Measurements from ENCODE around the gene SNRPD3. TPM values are rescaled to one million over a fixed set of nuclear protein-coding genes. Genes with fewer than 3 reads are reported as not detected.

Gene SNRPD3
- total RNA-seq, 1 donor from 2014 or later, result 99.9 TPM

GRCh38 chr22:24565077-24565476, 9.3 kb downstream of the SNRPD3 start:
- intact Hi-C loops (cut with micrococcal nuclease), result no loop called here

DNA sequence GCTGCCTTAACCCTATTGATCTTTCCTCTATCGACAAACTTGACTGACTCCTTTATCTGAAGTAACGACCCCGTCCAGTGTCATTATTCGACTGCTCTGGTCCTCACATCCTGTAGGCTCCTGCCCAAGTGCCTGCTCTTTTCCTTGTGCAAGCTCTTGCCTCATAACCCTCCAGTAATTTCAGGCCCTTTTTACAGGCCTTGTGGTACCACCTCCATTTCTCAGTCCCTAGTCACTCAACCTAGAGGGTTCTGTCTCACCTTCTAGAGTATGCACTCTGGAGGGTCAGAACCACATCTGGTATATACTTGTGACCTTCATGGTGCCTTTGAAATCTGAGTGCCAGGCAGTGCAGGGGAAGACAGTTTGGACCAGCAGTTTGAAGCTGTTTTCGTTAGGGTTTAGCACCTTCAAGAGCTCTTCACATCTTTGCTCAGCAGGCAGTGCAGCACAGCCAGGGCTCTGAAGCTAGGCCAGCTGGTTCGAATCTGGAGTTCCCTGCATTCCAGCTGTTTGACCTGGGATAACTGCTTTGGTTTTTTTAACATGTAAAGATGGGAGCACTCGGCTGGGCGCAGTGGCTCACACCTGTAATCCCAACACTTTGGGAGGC, 11.2 kb downstream of the SNRPD3 start:
- intact Hi-C loops (cut with micrococcal nuclease), result no loop called here

DNA sequence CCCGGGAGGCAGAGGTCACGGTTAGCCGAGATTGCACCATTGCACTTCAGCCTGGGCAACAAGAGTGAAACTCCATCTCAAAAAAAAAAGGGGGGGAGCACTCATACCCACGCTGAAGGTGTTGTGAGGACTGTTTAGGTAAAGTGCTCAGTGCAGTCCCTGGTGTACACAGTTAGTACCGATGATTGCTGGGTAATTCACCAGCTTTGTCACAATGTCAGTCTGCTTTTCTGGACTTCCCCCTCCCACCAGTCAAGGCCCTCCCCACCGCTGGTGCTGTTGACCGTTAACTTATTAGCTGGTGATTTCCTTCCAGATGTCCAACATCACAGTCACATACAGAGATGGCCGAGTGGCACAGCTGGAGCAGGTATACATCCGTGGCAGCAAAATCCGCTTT, 11.9 kb downstream of the SNRPD3 start:
- intact Hi-C loops (cut with micrococcal nuclease), result no loop called here

DNA sequence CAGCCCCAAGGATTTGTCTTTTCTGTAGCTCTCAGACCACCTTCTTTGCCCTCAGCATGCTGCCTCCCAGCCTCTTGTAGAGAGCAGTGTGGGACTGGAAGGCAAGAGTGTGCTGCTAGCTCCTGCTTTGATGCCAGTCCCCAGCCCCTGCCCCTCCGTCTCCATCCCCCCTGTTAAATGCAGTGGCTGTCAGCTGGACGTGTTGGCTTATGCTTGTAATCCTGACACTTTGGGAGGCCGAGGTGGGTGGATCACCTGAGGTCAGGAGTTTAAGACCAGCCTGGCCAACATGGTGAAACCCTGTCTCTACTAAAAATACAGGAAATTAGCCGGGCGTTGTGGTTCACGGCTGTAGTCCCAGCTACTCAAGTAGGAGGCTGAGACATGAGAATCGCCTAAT, 15.5 kb downstream of the SNRPD3 start:
- intact Hi-C loops (cut with micrococcal nuclease), result no loop called here

- intact Hi-C loops (cut with micrococcal nuclease), result no loop called here
Measured at GRCh38 chr22:24576778-24577177, 21.0 kb downstream of the SNRPD3 start.

GRCh38 chr22:24578355-24579257, 22.8 kb downstream of the SNRPD3 start:
- intact Hi-C loops (cut with micrococcal nuclease), result no loop called here

GRCh38 chr22:24579258-24579601, 23.4 kb downstream of the SNRPD3 start:
- intact Hi-C loops (cut with micrococcal nuclease), result no loop called here

DNA sequence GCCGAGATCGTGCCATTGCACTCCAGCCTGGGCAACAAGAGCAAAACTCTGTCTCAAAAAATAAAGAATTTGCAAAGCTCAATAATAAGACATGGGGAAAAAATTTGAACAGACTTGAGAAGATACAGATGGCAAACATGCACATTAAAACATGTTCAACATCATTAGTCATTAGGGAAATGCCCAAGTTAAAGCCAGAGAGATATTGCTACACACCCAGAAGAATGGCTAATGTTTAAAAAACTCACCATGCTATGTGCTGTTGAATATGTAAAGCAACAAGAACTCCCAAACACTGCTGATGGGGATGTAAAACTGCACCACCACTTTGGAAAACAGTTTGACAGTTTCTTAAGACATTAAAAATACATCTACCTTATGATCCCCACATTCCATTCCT, 24.5 kb downstream of the SNRPD3 start:
- intact Hi-C loops (cut with micrococcal nuclease), result loop anchor here (10.0 kb wide), 1 partner anchor 55 kb away; no protein-coding TSS in a partner anchor

GRCh38 chr22:24582056-24582814, 26.4 kb downstream of the SNRPD3 start:
- intact Hi-C loops (cut with micrococcal nuclease), result loop anchor here (10.0 kb wide), 1 partner anchor 57 kb away; no protein-coding TSS in a partner anchor

DNA sequence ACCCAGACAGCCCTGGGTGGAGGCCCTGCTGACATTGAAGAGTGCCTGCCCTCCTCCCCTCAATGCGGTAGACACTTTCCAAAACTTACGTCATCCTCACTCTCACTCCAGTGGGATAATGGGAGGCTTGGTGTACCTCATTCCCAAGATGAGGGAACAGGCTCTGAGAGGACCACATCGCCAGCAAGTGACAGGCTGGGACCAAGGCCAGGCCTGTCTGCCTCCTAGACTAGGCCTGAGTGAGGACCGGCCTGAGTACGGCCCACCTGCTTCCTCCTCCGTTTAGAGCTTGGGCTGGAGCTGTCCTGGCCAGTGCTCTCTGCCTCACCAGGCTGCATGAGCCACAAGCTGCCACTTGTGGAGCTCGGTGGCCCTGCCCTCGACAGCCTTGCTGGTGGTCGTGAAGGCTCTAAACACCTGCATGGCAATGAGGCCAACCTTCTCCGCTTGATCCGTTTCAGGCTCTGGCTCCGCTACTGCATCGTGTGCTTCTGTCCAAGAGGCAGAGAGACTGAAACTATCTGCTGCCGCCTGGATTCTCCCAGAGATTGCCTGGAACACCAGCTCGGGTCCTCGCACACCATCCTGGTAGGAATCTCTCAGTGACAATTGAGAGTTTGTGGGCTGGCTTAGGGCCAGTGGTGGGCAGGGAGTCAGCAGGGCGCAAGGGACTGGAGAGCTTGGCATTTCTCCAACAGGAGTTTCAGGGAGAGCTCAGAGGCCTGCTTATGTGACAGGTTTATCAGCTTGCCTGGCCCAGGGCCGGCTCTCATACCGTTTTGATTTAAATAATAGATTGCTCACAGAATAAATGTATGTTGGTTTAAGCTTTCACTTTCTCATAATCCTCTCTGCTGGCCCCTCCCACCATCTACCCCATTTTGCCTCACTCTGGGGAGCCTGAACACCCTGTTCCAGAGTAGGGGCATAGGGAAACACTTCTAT, 27.7 kb downstream of the SNRPD3 start:
- intact Hi-C loops (cut with micrococcal nuclease), result loop anchor here (10.0 kb wide), 1 partner anchor 59 kb away; no protein-coding TSS in a partner anchor

- intact Hi-C loops (cut with micrococcal nuclease), result loop anchor here (10.0 kb wide), 1 partner anchor 59 kb away; no protein-coding TSS in a partner anchor
Measured at GRCh38 chr22:24584166-24584790, 28.5 kb downstream of the SNRPD3 start.

DNA sequence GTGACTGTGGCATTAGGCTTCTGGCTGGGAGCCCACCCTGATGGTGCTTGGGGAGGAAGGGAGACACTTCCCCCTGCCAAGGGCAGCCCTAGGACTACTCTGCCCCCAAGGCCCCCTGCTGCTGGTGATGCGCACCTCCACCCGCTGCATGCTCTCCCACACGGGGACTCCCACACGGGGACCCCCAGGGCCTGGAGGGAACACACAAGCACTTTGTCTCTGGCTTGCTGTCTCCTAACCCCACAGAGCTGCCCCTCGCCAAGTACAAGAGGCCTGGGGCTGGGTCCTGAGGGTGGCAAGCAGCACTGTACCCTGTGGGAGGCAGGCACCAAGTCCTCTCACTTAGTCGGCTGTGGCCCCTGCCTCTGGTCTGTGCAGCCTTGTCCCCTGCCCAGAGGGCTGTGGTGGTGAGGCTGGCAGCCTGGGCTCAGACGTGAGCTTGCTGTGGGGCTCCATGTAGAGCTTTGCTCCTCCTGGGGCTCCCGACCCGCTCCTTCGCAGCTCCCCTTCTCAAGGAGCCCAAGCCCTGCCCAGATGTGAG, 29.1 kb downstream of the SNRPD3 start:
- intact Hi-C loops (cut with micrococcal nuclease), result loop anchor here (10.0 kb wide), 1 partner anchor 60 kb away; no protein-coding TSS in a partner anchor

- intact Hi-C loops (cut with micrococcal nuclease), result loop anchor here (10.0 kb wide), 1 partner anchor 61 kb away; no protein-coding TSS in a partner anchor
Measured at GRCh38 chr22:24585461-24585860, 29.7 kb downstream of the SNRPD3 start.

GRCh38 chr22:24585927-24586546, 30.2 kb downstream of the SNRPD3 start:
- intact Hi-C loops (cut with micrococcal nuclease), result loop anchor here (10.0 kb wide), 1 partner anchor 61 kb away; no protein-coding TSS in a partner anchor

GRCh38 chr22:24587251-24587650, 31.5 kb downstream of the SNRPD3 start:
- intact Hi-C loops (cut with micrococcal nuclease), result loop anchor here (10.0 kb wide), 1 partner anchor 62 kb away; no protein-coding TSS in a partner anchor

GRCh38 chr22:24587948-24588347, 32.1 kb downstream of the SNRPD3 start:
- intact Hi-C loops (cut with micrococcal nuclease), result loop anchor here (10.0 kb wide), 1 partner anchor 63 kb away; no protein-coding TSS in a partner anchor

DNA sequence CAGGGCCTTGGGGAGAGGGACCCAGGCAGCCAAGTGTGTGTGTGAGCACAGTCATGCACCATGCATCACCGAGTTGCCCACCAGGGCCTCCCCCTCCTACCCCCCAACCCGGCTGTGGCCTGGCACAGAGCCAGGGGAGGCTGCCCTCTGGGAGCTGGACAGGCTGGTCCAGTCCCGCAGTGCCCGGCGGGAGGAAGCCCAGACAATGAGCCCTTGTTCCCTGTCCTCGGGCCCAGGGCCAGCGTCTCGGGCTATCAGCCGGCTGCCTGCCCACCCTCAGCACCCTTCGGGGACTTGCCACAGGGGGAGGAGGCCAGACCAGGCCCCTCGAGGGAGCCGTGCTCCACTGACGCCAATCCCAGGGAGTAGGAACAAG, 32.6 kb downstream of the SNRPD3 start:
- intact Hi-C loops (cut with micrococcal nuclease), result loop anchor here (10.0 kb wide), 1 partner anchor 64 kb away; no protein-coding TSS in a partner anchor

DNA sequence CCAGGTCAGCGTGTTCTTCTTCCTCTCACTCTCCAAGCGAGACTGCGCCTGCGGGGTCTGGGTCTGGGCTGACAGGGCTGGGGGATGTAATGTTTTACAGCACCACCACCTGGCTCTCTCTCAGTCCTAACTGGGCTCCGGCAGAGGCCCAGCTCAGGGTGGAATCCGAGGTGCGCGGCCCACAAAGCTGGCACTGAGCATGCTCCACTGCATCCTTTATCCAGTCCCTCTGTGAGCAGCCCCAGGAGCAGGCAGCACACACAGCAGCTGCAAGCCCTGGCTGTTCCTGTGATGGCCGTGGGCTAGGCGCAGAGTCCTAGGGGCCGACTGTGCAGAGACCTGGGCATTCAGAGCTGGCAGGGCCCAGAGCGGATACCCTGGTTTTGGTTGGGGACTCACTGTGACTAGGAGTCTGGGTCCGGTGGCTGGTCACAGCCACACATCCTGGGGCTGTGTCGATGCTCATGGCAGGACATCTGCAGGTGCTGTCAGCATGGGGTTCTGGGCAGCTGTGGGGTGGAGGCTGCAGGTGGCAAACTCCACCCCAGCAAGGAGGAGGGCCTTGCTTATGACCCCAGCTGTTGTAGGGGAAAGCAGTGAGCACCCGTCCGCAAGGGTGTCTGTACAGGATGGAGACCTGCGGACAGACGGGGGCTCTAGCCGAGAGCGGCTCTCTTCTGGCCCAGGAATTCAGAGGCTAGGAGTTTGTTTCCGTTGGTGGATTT, 33.1 kb downstream of the SNRPD3 start:
- intact Hi-C loops (cut with micrococcal nuclease), result loop anchor here (10.0 kb wide), 1 partner anchor 64 kb away; no protein-coding TSS in a partner anchor
